RPMI8226 (cell line): ENCODE data around the gene FGGY.

Source experiments
- DNase-seq: peaks from one replicate; pipeline ENCODE4 v3.0.0-alpha.2; 2015

Gene FGGY

DNA sequence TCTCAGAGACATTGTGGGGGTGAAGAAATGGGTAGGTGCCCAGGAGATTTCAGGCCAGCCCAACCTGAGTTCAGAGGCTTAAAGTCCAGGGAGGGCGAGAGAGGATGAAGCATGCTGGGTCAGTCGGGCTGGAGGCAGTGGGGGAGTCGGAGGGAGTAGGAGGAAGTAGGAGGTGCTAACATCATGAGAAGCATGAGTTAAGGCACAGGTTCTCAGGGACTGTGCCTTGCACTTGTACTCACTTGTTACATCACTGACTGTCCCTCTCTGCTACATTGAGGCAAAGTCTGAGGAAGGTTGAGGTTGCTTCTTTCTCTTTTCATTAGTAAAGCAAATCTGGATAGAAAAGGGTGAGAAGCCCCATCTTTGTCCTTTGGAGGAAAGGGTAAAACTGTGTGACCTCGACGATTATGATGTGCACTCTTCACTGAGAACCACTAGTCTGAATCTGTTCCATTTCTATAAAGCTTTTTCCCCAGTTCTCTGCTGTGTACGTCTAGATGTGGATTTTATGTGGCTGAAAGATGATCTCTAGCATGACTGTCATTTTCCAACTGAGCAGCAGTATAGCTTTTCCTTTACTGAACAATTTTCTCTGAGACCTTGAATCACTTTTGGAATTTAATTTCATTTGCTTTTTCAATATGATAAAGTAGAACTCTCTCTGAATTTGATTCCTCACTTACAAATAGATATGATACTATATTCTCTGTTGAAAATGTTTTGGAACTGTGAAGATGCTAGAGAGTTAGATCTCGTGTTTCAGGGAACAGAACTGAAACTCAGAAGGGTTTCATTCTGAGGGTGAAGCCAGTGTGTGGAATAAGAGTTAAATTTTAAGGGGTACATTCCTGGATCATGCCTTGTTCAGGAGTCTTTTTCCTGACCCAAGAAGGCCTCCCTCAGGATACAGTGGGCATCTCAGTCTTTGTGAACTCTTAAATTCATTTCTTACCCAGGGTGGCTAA, 94.6 kb downstream of the FGGY start:
- no peak for DNase-seq

DNA sequence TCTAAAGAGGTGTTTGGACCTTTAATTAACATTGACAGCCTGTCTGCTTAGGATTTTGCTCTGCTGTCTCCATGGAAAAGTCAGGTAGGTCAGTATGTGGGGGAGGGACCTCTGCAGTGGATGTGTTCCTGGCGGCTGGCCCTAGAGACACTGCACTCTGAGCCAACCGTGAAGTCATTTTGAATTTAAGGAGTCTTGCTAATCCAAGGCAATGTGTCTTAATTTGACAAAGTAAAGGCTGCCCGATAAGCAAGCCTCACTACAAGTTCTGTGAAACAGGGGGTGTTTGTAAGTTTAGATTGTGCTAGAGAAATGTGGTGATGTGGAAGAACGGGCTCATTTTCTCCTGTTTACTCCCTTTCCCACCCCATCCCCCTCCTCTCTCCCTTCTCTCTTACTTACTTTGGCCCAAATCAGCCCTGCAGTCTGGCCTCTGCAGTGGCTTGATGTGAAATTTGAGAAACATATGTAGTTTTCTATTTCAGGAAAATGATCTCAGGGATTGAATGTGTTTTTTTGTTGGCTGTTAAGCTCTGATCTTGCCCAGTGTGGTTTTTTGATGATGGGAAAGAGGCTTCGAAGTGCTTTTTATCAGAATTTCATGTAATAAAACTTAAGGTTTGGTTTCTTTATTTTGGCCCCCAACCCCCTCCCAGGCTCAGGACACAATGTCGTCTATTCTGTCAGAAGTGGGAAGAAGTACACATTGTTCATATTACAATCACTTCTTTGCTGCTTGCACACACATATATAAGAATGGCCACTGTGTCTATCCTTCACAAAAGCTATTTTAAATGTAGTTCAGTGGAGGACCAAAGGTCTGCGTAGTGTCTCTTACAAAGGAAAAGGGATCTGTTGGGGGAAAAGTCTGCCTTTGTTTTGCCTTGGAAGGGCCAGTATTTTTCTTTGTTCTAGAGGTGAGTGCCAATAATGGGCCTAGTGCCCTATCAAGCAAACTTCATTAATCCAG, 96.6 kb downstream of the FGGY start:
- DNase-seq = no peak

DNA sequence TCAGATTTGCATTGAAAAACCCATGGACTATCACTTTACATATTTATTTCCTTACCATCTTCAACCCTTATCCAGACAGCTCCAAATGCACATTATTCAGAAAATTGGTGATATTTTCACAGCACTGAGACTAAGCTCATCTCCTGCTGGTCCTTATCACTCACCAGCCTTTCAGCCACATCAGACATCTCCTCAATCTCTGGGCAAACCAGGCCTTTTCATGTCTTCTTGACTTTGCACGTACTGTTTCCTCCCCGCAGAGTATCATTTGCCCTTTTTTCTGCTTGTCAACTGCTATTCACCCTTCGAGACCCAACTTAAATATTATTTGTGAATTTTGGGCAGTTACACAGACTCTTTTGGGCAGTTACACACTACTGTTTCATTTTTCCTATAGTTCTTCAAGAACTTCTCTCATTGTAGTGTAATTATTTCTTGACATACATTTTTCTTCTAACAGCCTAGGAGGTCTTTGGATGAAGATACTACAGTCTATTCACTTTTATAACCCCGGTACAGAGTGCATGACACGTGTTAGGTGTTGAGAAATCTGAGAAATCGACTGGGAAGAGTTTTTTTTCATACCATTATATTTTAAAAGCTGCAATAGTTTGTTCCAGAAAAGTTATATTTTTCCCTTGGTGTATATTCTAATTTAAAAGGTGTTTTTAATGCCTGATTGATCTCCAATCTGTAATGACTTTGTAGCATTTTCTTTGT, 98.0 kb downstream of the FGGY start:
- no peak for DNase-seq

DNA sequence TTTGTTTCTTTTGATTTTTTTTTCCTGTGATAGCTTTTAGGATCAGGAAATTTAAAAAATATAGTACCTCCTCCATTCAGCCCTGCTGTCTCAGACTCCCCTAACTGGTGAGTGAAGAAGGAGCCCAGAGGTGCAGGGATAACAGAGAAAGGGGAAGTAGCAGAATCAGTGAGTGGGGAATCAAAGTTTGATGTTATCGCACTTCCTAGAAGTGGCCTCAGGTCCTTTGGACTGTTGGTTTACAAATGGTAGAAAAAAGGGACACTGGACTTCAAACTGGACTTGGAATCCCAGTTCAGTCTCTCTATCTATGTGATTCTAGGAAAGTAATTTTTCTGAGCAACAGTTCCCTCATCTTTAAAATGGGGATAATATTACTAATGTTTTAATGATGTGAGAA, 99.5 kb downstream of the FGGY start:
- DNase-seq = no peak

DNA sequence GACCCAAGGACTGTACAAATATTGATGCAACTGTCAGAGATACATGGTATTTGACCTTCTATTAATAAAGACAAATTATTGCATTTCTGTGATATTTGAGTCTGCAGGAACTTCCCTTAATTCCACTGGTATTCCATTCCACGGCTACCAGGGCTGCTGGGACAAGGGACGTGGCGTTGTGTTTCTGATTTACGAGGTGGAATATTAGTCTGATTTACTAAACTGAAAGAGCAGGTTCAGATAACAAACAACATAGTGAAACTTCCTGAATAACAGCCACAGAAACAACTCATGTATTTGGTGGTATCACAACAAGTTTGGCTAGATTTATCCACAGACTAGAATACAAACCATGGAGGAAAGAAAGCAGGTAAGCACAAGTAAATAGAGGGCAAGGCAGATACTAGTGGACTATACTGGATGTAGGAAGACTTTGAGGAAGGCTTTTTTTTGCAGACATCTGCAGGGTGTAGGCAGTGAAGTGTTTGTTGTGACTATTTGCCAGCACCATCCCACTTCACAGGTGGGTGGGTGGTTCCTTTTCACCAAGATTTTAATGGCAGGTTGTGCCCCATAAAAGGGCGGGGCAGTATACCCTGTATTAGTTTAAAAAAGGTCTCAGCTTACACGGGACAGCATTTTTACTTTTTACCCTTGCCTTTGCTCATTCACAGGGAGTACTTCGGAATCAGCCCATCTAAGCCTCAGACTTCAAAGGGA, 100.4 kb downstream of the FGGY start:
- no peak for DNase-seq

DNA sequence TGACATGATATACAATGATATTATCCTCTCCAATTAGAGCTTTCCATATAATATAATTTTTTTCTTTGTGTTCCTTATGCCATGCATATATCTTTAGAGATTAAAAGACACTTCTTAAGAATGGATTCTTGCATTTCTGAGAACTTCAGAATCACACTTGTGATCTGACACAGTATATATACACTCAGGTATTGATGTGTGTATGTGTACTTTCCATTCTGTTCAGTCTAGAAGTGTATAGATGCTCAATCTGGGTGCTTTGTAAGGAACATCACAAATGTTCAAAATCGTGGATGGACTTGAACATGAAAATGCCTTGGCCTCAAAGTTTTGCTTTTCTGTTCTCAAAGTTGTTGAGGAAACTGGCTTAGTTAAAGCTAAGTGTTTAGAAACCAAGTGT, 102.7 kb downstream of the FGGY start:
- DNase-seq = no peak

DNA sequence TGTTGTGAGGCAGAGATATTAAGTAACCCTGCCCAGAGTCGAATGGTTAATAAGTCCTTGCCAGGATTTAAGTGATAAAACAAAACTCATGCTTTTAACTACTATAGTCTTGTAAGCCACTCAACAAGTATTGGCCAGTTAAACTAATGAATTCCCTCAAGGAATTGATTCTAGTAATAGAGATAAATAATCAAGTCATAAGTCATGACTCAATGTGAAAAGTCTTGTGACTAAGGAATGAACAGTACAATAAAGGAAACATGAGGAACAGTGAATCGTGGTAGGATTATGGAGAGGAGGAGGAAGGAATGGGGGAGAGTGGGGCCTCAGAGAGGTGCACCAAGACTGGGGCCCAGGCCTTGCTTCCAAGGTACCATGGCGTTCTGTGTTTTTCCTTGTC, 104.7 kb downstream of the FGGY start:
- no peak for DNase-seq

DNA sequence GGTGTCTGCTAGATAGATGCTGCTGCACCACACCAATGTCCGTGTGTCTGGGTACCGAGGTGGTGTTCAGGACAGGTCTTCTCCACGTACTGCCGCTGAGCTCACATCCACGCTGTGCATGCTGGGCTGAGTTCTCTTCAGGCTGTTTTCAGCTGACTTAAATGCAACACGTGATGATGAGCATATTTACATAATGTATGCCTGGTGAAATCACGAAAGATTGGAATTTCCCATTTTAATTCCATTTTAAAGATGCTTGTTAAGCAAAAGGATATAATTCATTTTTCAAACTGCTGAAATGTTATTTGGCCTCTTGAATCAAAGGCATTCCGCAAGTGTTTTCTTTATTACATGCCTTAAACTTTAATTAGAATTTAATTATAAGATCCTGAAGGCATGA, 107.9 kb downstream of the FGGY start:
- DNase-seq = no peak

DNA sequence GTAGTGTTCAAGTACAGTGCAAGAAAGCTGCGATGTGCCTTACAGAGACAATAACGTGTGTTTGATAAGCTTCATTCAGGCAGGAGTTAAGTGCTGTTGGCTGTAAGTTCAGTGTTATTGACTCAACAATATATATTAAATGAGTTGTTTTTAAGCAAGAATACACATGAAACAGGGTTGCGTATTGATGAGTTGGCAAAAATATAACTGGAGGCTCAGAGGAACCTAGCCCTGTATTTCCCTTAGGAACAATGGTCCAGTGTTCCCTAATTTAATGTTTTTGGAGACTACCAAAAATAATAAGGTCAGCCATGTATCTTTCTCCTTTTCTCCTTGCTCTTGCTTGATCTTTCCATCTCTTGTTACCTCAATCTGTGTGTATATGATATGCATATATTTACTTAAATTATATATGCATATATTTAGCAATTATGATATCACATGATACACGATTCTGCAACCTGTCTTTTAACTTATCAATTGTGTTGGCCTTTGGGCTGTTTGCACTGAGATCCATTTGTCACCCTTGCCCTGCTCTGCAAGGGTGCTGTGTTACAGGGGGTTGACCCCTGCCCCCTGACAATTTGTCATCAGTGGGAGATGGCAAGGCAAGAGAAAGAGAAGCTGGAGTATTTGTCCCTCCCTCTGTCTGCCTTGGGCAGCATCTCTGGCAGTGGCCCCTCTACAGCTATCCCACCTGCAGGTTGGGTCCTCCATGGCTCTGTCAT, 109.7 kb downstream of the FGGY start:
- no peak for DNase-seq

DNA sequence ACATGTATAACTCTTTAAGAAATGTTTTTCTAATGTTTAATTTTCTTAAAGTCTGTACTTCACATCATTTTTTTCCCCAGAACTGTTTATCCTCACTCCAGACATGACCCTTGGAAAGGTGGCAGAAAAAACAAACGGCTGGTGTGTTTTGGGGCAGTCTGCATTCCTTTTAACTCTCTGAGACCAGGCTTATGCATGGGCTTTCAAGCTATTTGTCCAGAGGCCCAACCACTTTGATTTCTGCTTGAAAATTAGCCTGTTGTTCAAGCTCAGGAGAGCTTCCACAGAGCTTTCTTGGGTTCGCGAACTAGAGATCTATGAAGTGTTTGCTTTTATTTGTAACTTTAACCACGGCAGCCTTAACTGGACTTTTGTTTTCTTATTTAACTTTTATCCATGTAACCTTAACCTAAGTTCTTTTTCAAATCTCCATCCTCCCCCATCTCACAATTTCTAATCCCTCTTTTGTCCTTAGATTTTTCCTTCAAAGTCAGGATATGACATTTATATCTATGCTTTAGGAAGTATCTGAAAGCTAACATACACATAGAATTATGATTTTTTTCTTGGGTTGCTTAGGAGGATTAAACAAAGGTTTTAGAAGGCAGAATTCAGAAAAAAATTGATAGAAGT, 111.8 kb downstream of the FGGY start:
- no peak for DNase-seq

DNA sequence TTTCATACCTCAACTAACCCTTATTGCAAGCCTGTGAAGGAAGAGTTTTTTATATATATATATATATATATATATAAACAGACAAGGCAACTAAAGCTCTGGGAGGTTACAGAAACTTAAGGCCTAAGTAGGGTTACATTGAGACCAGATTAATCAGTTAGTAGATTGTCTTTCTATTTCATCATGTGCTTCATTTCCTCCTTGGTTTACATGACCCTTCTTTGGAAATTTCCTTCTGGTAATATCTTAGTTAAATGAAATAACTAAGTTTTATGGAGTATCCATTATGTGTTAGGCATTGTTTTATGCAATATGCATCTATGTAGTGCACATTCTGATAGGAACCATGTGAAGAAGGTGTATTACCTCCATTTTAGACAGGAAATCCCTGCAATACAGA, 112.7 kb downstream of the FGGY start:
- no peak for DNase-seq

DNA sequence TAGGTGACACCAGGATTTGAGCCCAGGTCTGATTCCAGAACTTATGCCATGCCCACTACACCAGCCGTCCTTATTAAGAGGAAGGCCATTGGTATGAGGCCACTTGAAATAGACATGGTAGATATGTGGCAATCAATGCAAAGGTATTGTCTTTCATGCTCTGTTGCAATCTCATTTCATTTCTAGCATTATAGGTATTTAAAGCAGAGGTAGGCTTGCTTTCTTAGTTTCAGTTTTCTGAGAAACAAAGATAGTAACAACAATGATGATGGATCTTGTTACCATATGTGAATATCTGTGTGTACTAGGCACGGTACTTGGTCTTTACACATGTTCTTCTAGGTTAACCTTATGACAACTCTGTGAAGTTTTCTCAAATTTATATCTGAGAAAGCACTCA, 113.1 kb downstream of the FGGY start:
- no peak for DNase-seq

DNA sequence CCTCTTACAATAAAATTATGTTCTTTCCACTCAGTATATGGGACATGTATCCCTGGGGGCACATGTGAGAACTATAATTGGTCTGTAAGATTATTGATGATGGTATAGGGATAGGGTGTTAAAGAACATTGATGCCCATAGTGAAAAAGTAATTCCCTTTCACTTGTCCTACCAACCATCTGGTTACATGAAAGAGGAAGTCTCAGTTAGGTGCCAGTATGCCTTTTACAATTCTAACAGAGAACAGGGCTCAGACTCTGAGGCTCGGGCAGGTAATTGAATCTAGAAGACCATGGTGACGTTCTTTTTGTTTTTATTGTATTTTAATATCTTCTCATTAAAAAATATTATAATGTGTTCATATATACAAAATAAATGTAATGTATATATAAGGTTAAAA, 113.6 kb downstream of the FGGY start:
- no peak for DNase-seq

DNA sequence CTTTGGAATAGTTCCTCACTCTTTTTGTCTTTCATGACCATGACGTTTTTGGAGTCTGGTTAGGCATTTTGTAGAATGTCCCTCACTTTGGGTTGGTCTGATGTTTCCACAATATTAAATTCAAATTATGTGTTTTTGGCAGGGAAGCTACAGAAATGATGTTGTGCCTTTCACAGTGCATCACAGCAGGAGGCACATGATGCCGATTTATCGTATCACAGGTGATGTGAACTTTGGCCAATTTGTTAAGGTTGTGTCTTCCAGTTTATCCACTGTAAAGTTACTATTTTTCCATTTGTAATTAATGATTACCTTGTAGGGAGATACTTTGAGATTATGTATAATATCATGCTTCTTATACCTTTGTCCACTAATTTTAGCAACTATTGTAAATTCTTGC, 114.3 kb downstream of the FGGY start:
- no peak for DNase-seq

DNA sequence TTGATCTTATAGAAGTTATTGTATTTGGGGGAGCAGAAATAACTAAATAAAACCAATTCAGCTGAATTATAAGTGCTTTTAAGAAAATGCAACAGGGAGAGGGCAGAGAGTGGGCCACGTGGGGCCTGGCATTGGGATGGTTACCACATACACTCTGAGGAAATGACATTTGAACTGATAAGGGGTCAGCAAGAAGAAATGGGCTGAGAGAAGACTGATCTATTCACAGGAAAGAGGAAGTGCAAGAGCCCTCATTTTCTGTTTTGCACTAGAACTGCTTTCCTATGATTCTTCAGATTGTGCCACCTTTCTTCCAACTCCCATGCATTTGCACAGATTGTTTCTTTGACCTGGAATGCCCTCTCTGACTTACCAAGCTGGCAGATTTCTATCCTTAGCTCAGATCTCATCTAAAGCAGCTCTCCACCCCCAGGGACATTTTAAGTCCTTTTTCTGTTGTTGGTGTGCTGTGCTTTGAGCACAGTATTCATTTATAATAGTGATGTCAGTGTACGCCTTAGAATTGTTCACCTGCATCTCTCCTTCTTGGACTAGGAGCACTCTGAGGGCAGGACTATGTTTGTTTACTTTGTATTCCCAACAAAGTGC, 115.9 kb downstream of the FGGY start:
- DNase-seq = no peak

DNA sequence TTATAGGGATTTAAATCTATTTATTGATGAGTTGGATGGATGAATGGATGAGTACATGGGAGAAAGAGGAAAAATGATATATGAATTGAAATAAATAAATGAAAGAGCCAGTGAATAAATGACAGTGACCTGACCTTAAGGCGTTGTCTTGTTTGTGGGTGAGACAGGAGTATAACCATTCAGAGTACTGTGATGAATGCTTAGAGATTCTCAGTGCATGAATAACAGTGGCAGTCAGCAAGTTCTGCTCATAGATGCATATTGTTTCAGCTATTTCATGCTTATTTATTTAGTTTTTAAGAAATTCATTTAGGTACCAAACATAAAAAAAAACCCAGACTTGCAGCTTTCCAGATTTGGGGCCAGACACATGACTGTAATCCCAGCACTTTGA, 116.4 kb downstream of the FGGY start:
- no peak for DNase-seq

DNA sequence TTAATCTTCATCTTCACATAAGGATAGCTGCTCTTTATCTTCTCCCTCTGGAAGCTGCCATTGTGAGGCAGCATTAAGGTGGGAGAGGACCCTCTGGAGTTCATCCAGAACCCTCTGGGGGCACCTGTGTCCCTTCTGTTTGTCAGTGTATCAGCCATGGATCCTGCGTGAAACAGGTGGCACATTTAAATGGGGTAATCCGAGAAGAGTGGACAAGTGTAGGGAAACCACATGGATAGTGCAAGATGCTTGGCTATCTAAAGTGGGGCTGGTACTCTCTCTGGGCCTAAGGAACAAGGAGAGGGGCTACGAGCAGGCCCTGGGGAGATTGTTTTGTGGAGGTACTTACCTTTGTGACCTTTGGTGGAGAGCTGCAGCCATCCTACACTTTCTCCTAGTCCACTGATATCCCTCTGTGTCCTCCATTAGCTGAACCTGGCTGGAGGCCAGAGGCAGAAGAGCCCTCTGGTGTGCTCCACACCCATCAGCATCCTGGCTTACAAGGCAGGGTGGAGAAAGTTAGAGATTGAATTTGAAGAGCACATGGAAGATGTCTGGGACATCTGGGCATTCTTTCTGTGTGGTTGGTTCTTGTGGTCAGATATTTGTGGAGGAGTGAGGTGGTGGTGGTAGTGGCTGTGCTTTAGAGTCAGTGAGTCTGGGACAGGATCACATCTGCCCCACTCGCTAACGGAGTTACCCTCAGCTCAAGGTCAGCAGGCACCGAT, 117.7 kb downstream of the FGGY start:
- DNase-seq = no peak

DNA sequence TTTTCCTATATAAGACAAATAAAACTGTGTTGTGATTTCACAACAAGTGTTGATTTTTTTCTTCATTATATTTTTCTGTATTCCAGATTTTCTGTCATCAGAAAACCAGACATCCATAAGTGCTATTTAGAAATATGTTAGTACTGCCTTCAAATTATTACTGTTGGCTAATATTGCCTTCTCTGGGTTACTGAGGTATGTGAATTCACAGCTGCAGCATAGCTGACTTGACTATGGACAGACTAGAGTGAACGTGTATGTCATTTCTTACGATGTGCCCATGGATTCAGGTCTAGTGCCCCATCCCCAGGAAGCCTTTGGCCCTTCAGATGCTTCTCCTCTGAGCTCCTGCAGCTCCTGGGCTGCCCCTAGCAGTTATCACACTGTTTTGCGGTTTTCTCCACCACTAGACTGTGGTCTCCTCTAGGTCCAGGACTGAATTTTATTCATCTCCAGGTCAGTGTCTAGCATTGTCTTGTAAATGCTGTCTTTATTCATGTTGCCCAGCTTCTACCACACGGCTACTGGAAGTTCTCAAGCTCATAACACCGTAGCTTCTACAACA, 118.5 kb downstream of the FGGY start:
- DNase-seq = no peak

DNA sequence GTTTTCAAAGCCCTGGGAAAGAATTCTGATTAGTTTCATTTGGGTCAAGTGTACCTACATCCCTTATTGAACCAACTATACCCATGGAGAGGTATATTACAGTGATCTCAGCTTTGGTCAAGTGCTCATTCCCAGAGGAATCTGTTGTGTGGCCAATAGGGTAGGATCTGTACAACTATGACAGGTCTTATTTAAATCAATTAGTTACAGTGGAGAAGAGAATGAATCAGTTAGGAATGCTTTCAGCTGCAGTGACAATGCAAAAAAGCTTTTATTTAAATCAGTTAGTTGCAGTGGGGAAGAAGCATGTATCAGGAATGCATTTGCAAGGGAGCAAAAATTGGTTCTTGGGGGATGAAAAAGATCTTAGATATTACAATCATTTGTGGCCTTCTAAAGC, 119.0 kb downstream of the FGGY start:
- DNase-seq = no peak

DNA sequence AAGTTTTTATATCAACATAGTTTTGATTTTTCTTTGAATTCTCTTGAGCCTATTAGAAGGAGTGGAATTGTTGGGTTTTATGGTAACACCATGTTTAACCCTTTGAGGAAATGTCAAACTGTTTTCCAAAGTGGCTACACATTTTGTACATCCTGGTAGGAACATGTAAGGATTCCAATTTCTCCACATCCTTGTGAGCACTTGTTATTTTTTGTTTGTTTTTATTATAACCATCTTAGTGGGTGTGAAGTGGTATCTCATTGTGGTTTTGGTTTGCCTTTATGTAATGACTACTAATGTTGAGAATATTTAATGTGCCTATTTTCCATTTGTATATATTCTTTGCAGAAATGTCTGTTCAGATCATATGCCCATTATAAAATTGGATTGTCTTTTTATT, 120.5 kb downstream of the FGGY start:
- no peak for DNase-seq
